Chondrocyte (in vitro differentiated cells): Measurements from ENCODE around the gene ZNF57. TPM values are rescaled to one million over a fixed set of nuclear protein-coding genes. Genes with fewer than 3 reads are reported as not detected.

Experiments
- DNase-seq: peaks from one replicate; pipeline ENCODE4 v3.0.0; 2021; ENCODE audit warnings: mixed read lengths, low spot score
- H3K27ac Mint-ChIP-seq: one replicate; pipeline ENCODE4 v1.8.0; 2021; ENCODE audit warnings: mild to moderate bottlenecking, moderate library complexity, mixed read lengths; ENCODE audit not compliant: unreplicated experiment
- H3K27me3 Mint-ChIP-seq: 2 replicates; pipeline ENCODE4 v1.8.0; 2021; ENCODE audit warnings: low read depth, mixed read lengths
- H3K36me3 Mint-ChIP-seq: 2 replicates; pipeline ENCODE4 v1.8.0; 2021; ENCODE audit warnings: low read depth, mixed read lengths
- H3K4me1 Mint-ChIP-seq: 2 replicates; pipeline ENCODE4 v1.8.0; 2021; ENCODE audit warnings: low read depth, mild to moderate bottlenecking, mixed read lengths
- H3K4me3 Mint-ChIP-seq: one replicate; pipeline ENCODE4 v1.8.0; 2021; ENCODE audit warnings: mild to moderate bottlenecking, moderate library complexity, mixed read lengths; ENCODE audit not compliant: unreplicated experiment
- H3K9me3 Mint-ChIP-seq: 2 replicates; pipeline ENCODE4 v1.8.0; 2021; ENCODE audit warnings: low read depth, mixed read lengths
- long read RNA-seq: library from polyadenylated mRNA; stranded (forward); transcript quantifications from one replicate; pipeline ENCODE4 v2.0.0, GENCODE V29; 2021
- total RNA-seq: library from RNA; stranded (reverse); gene quantifications from 3 replicates; pipeline ENCODE4 v1.2.1, GENCODE V29; 2021
- TF ChIP-seq, protein P1 (sequence below): fragments of 200-600 bp; sonication (generic); IDR thresholded peaks from 2 replicates; pipeline ENCODE4 v1.5.0; 2021; ENCODE audit warnings: antibody characterized with exemption, mild to moderate bottlenecking, moderate library complexity

ZNF57 gene
- total RNA-seq, result 2.2 to 2.9 TPM (median 2.2 TPM) in 3 replicates
- long read RNA-seq, partial matches to known transcripts, result 0 of 2 reads
- long read RNA-seq, other reads (novel, unspliced or antisense), result 0 of 2 reads

DNA sequence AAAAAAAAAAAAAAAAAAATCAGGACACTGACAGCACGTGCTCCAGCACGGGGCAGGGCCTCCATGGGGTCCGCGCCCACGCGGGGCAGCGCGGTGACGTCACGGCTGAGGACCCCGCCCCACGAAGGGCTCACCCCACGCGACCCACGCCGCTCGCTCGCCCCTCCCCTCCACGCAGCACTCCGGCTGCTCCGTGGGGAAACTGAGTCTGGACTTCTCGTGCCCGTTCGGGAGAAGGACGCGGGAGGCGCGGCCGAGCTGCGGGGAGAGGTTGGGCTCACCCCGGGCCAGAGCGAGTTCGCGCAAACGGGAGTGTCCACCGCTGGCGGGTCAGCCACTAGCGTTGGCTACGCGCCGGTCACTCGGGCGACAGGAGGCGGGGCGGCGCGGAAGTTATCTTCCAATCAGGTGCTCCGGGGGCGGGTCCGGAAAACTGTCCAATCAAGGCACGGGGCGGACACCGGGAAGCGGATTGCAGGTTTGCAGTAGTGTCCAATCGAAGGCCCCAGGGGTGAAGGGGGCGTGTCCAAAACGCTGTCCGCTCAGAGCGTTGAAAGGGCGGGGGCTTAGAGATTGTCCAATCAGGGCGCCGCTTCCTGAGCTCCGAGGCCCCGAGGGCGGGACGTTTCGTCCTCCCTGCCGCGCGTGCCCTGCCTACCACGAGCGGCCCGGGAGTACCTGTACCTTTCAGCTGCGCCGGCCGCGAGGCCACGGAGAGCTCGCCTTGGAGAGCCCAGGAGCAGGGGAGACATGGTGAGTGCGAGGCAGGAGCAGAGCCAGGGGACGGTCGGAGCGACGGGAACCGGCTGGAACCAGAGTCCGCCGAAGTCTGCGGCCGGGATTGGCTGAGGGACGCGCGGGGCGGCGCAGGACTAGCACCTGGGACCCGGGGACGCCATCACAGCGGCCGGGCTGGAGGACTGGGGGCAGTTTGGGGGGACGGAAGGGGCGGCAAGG is at the start of gene ZNF57:
ZNF57 (plus strand) TSS at position 633 of the 957 bp plus-strand sequence; CDS start at position 751, 118 bp downstream.
- peak within 1 kb of the TSS; percentile 100 for H3K27ac Mint-ChIP-seq

GRCh38 chr19:2852598-2852997 is 48.1 kb upstream of the ZNF57 start:
- no peaks in the 10 kb centered on the region for H3K27me3 Mint-ChIP-seq
- no peak for DNase-seq

More for the DNA sequence above, at the start of gene ZNF57:
- Mint-ChIP-seq H3K27me3 (no peaks in the 10 kb centered on the region), H3K36me3 (no peaks in the 10 kb centered on the region), H3K4me1 (peaks cover 15% of the 10 kb centered on the region), H3K9me3 (peaks cover 12% of the 10 kb centered on the region), H3K4me3 (peak within 1 kb of the TSS; percentile 98)
- TF ChIP-seq, protein P1, sequence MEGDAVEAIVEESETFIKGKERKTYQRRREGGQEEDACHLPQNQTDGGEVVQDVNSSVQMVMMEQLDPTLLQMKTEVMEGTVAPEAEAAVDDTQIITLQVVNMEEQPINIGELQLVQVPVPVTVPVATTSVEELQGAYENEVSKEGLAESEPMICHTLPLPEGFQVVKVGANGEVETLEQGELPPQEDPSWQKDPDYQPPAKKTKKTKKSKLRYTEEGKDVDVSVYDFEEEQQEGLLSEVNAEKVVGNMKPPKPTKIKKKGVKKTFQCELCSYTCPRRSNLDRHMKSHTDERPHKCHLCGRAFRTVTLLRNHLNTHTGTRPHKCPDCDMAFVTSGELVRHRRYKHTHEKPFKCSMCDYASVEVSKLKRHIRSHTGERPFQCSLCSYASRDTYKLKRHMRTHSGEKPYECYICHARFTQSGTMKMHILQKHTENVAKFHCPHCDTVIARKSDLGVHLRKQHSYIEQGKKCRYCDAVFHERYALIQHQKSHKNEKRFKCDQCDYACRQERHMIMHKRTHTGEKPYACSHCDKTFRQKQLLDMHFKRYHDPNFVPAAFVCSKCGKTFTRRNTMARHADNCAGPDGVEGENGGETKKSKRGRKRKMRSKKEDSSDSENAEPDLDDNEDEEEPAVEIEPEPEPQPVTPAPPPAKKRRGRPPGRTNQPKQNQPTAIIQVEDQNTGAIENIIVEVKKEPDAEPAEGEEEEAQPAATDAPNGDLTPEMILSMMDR, result no peak
- DNase-seq, result peak; percentile 100

GRCh38 chr19:2853015-2853606 is 47.6 kb upstream of the ZNF57 start:
- Mint-ChIP-seq H3K27ac (no peak overlapping the region), H3K9me3 (peaks cover 67% of the 10 kb centered on the region), H3K27me3 (no peaks in the 10 kb centered on the region), H3K4me1 (no peaks in the 10 kb centered on the region), H3K4me3 (no peak overlapping the region), H3K36me3 (peaks cover 61% of the 10 kb centered on the region)
- no peak for DNase-seq
- TF ChIP-seq, protein P1, result no peak

More at GRCh38 chr19:2852598-2852997, 48.1 kb upstream of the ZNF57 start:
- no peak overlapping the region for H3K27ac Mint-ChIP-seq
- H3K4me1 Mint-ChIP-seq, result no peaks in the 10 kb centered on the region
- TF ChIP-seq, protein P1, result no peak
- peaks cover 63% of the 10 kb centered on the region for H3K36me3 Mint-ChIP-seq
- peaks cover 64% of the 10 kb centered on the region for H3K9me3 Mint-ChIP-seq
- no peak overlapping the region for H3K4me3 Mint-ChIP-seq

DNA sequence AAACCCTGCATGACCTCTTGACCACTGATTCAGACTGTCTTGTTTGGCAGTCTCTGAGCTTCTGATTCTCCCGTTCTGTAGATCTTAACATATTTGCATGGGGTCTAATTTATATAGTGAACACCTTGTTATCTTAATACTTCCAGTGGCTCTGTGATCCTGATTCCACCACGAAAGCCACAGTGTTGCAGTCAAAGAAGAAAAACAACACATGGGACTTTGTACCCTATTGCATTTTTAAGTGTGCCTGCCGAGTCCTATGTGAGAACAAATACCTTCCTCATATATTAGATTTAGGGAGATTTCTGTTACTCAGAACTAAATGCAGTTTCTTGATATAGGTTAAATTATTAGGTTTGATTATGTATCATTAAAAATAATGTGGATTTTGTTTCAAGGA is 45.9 kb upstream of the ZNF57 start:
- peaks cover 72% of the 10 kb centered on the region for H3K9me3 Mint-ChIP-seq
- no peak overlapping the region for H3K4me3 Mint-ChIP-seq
- H3K36me3 Mint-ChIP-seq, result peaks cover 66% of the 10 kb centered on the region
- H3K27ac Mint-ChIP-seq, result no peak overlapping the region
- no peaks in the 10 kb centered on the region for H3K27me3 Mint-ChIP-seq
- no peak for DNase-seq
- TF ChIP-seq, protein P1, result no peak
- no peaks in the 10 kb centered on the region for H3K4me1 Mint-ChIP-seq

- peaks cover 52% of the 10 kb centered on the region for H3K36me3 Mint-ChIP-seq
- TF ChIP-seq, protein P1, result no peak
- H3K4me3 Mint-ChIP-seq, result no peak overlapping the region
- no peak for DNase-seq
- H3K27me3 Mint-ChIP-seq, result no peaks in the 10 kb centered on the region
- H3K27ac Mint-ChIP-seq, result no peak overlapping the region
- no peaks in the 10 kb centered on the region for H3K4me1 Mint-ChIP-seq
- H3K9me3 Mint-ChIP-seq, result peaks cover 61% of the 10 kb centered on the region
Observed at GRCh38 chr19:2856457-2857050, 44.2 kb upstream of the ZNF57 start.
